Lower leg skin (tissue), 3 donors: Measurements from ENCODE around the gene PCDHGA4.

Experiments
- POLR2A ChIP-seq, 2 donors: fragments of 450-650 bp; IDR thresholded peaks; one replicate each; pipeline ENCODE4 v1.6.1; 2016 to 2017; ENCODE audit warnings: antibody characterized with exemption in 2 of 2, mild to moderate bottlenecking in 1 of 2, moderate library complexity in 1 of 2
- TF ChIP-seq, protein P1 (sequence below), 3 donors: fragments of 450-650 bp; IDR thresholded peaks; one replicate each; pipeline ENCODE4 v1.5.1; 2016; ENCODE audit warnings: antibody characterized with exemption in 3 of 3, mild to moderate bottlenecking in 3 of 3, moderate library complexity in 2 of 3

- TF ChIP-seq, protein P1, sequence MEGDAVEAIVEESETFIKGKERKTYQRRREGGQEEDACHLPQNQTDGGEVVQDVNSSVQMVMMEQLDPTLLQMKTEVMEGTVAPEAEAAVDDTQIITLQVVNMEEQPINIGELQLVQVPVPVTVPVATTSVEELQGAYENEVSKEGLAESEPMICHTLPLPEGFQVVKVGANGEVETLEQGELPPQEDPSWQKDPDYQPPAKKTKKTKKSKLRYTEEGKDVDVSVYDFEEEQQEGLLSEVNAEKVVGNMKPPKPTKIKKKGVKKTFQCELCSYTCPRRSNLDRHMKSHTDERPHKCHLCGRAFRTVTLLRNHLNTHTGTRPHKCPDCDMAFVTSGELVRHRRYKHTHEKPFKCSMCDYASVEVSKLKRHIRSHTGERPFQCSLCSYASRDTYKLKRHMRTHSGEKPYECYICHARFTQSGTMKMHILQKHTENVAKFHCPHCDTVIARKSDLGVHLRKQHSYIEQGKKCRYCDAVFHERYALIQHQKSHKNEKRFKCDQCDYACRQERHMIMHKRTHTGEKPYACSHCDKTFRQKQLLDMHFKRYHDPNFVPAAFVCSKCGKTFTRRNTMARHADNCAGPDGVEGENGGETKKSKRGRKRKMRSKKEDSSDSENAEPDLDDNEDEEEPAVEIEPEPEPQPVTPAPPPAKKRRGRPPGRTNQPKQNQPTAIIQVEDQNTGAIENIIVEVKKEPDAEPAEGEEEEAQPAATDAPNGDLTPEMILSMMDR (IDR thresholded peaks at IDR 0.05), result no peak
- TF ChIP-seq POLR2A (IDR thresholded peaks at IDR 0.05), result no peak
These were observed 26.6 kb upstream of the PCDHGA4 start for GRCh38 chr5:141328231-141328630.
